HCT116 (cell line): Measurements from ENCODE around the gene THRAP3. TPM values are rescaled to one million over a fixed set of nuclear protein-coding genes. Genes with fewer than 3 reads are reported as not detected.

ENCODE experiments used
- ATAC-seq: fragments of 200-7000 bp; cut with Tn5 transposase; 2 replicates; pipeline ENCODE4 v1.9.1; 2020; ENCODE audit warnings: mild to moderate bottlenecking, moderate library complexity
- BruUV-seq: library from RNA; stranded (reverse); fragments of 400-500 nt; replicated peaks from 2 replicates; lab custom pipeline; 2021; lab: Mats Ljungman, UMichigan
- CTCF ChIA-PET: fragments of 300-600 bp; sonication (Branson Sonifier 250); formaldehyde crosslinking; loops from one replicate; lab custom pipeline; 2021; ENCODE audit warnings: antibody characterized with exemption; lab: Charles Lee
- POLR2A ChIA-PET: fragments of 300-600, 350-600 bp; sonication (Branson Sonifier 250); formaldehyde crosslinking; loops from one replicate; lab custom pipeline; 2021; ENCODE audit warnings: antibody characterized with exemption; lab: Charles Lee
- RAD21 ChIA-PET, 2 experiments: fragments of 300-600 bp; sonication (Branson Sonifier 250); formaldehyde crosslinking; loops; one replicate each; lab custom pipeline; 2023; ENCODE audit warnings: low total read pairs in 2 of 2; ENCODE audit not compliant: uncharacterized antibody in 2 of 2, unreplicated experiment in 2 of 2, low non-redundant PET in 1 of 2; lab: Charles Lee
- DNase-seq: peaks from one replicate; pipeline ENCODE4 v3.0.0-alpha.2; 2010; ENCODE audit warnings: low read depth, low spot score
- H2AFZ ChIP-seq: fragments of 200-600 bp; shearing (Covaris generic), sonication (generic); 2 replicates; pipeline ENCODE4 v1.6.1; 2017; ENCODE audit warnings: low read depth, mixed run types, mixed read lengths, antibody characterized with exemption, low read length; ENCODE audit not compliant: poor library complexity, severe bottlenecking
- H3K27ac ChIP-seq: 2 replicates; pipeline ENCODE4 v1.5.1; 2012; ENCODE audit warnings: low read depth, low read length
- H3K27me3 ChIP-seq: fragments of 200-600 bp; sonication (generic); 2 replicates; pipeline ENCODE4 v1.6.1; 2016; ENCODE audit warnings: mixed run types, low read length, mixed read lengths; ENCODE audit not compliant: insufficient read depth
- H3K36me3 ChIP-seq, 2 experiments: fragments of 200-500 bp in 1 of 2; fragments of 200-600 bp in 1 of 2; sonication (Bioruptor generic) in 1 of 2; sonication (generic) in 1 of 2; 2 replicates each; pipeline versions ENCODE4 v1.5.1 to v1.6.1; 2014 to 2016; ENCODE audit warnings: low read length in 2 of 2, inconsistent platforms in 1 of 2, mixed read lengths in 1 of 2, mixed run types in 1 of 2; ENCODE audit not compliant: insufficient read depth in 2 of 2, control insufficient read depth in 1 of 2
- H3K4me1 ChIP-seq, 2 experiments: fragments of 200-600 bp in 1 of 2; sonication (generic) in 1 of 2; 2 replicates each; pipeline versions ENCODE4 v1.5.1 to v1.6.1; 2012 to 2017; ENCODE audit warnings: low read length in 2 of 2, inconsistent platforms in 1 of 2, mild to moderate bottlenecking in 1 of 2, mixed read lengths in 1 of 2, mixed run types in 1 of 2, moderate library complexity in 1 of 2; ENCODE audit not compliant: insufficient read depth in 2 of 2, control insufficient read depth in 1 of 2
- H3K4me2 ChIP-seq: fragments of 200-600 bp; sonication (generic); 2 replicates; pipeline ENCODE4 v1.6.1; 2017; ENCODE audit warnings: mixed run types, low read length, mixed read lengths
- H3K4me3 ChIP-seq, 2 experiments: fragments of 200-600 bp in 1 of 2; sonication (generic) in 1 of 2; replicated peaks in 1 of 2; 2 replicates each; pipeline ENCODE4 v1.5.1; 2011 to 2016; ENCODE audit warnings: low read length in 2 of 2, control low read depth in 1 of 2, low read depth in 1 of 2, mild to moderate bottlenecking in 1 of 2, mixed read lengths in 1 of 2, mixed run types in 1 of 2
- H3K79me2 ChIP-seq: fragments of 200-600 bp; sonication (generic); 2 replicates; pipeline ENCODE4 v1.6.1; 2017; ENCODE audit warnings: mild to moderate bottlenecking, mixed run types, low read length, moderate library complexity, mixed read lengths; ENCODE audit not compliant: insufficient read depth
- H3K9ac ChIP-seq: fragments of 200-600 bp; sonication (generic); 2 replicates; pipeline ENCODE4 v1.6.1; 2016; ENCODE audit warnings: low read length, mixed read lengths
- H3K9me2 ChIP-seq: fragments of 200-600 bp; sonication (generic), shearing (Covaris generic); 2 replicates; pipeline ENCODE4 v1.6.1; 2017; ENCODE audit warnings: mixed run types, mild to moderate bottlenecking, moderate library complexity; ENCODE audit not compliant: insufficient read depth
- H3K9me3 ChIP-seq, 2 experiments: fragments of 200-500 bp in 1 of 2; fragments of 200-600 bp in 1 of 2; sonication (Bioruptor generic) in 1 of 2; sonication (generic) in 1 of 2; 2 replicates each; pipeline ENCODE4 v1.6.1; 2014 to 2017; ENCODE audit warnings: low read length in 2 of 2, mixed read lengths in 2 of 2, inconsistent platforms in 1 of 2, low read depth in 1 of 2, mild to moderate bottlenecking in 1 of 2, mixed run types in 1 of 2, moderate library complexity in 1 of 2; ENCODE audit not compliant: control insufficient read depth in 1 of 2, insufficient read depth in 1 of 2
- H4K20me1 ChIP-seq: fragments of 200-600 bp; sonication (generic), shearing (Covaris generic); 2 replicates; pipeline ENCODE4 v1.6.1; 2017; ENCODE audit warnings: mixed run types, mild to moderate bottlenecking, moderate library complexity; ENCODE audit not compliant: insufficient read depth
- CTCF ChIP-seq, 3 experiments: fragments of 200-600 bp in 1 of 3; sonication (generic) in 1 of 3; IDR thresholded peaks in 2 of 3; conservative IDR thresholded peaks in 1 of 3; 2 replicates each; pipeline ENCODE4 v1.5.1; 2012 to 2017; ENCODE audit warnings: low read depth in 2 of 3, low read length in 2 of 3, antibody characterized with exemption in 1 of 3, borderline replicate concordance in 1 of 3, control low read depth in 1 of 3, mild to moderate bottlenecking in 1 of 3, mixed read lengths in 1 of 3, mixed run types in 1 of 3, moderate library complexity in 1 of 3; ENCODE audit not compliant: insufficient read depth in 1 of 3
- EGR1 ChIP-seq: IDR thresholded peaks from 2 replicates; pipeline ENCODE4 v1.6.1; 2012; ENCODE audit warnings: low read depth
- ELF1 ChIP-seq: IDR thresholded peaks from 2 replicates; pipeline ENCODE4 v1.6.1; 2012; ENCODE audit warnings: low read depth, borderline replicate concordance
- EZH2 ChIP-seq: fragments of 200-600 bp; sonication (generic); IDR thresholded peaks from 2 replicates; pipeline ENCODE4 v1.6.1; 2017; ENCODE audit warnings: antibody characterized with exemption, mixed run types
- EZH2phosphoT487 ChIP-seq: fragments of 200-600 bp; IDR thresholded peaks from 2 replicates; pipeline ENCODE4 v1.6.1; 2018; ENCODE audit warnings: antibody characterized with exemption, borderline replicate concordance
- FOSL1 ChIP-seq: IDR thresholded peaks from 2 replicates; pipeline ENCODE4 v1.6.1; 2012; ENCODE audit warnings: low read depth
- JUND ChIP-seq: IDR thresholded peaks from 2 replicates; pipeline ENCODE4 v1.6.1; 2012
- MAX ChIP-seq: IDR thresholded peaks from 2 replicates; pipeline ENCODE4 v1.6.1; 2012
- POLR2AphosphoS5 ChIP-seq: IDR thresholded peaks from 2 replicates; pipeline ENCODE4 v1.6.1; 2011; ENCODE audit warnings: mild to moderate bottlenecking, low read depth, low read length, moderate library complexity
- SIN3A ChIP-seq: IDR thresholded peaks from 2 replicates; pipeline ENCODE4 v1.6.1; 2012; ENCODE audit warnings: low read depth
- SP1 ChIP-seq: IDR thresholded peaks from 2 replicates; pipeline ENCODE4 v1.6.1; 2012; ENCODE audit warnings: low read depth
- SRF ChIP-seq: IDR thresholded peaks from 2 replicates; pipeline ENCODE4 v1.6.1; 2012; ENCODE audit warnings: low read depth
- YY1 ChIP-seq: IDR thresholded peaks from 2 replicates; pipeline ENCODE4 v1.6.1; 2011; ENCODE audit warnings: low read length, low read depth, moderate library complexity, mild to moderate bottlenecking; ENCODE audit not compliant: insufficient replicate concordance; ENCODE audit errors: extremely low read depth
- ZBTB33 ChIP-seq: IDR thresholded peaks from 2 replicates; pipeline ENCODE4 v1.6.1; 2011; ENCODE audit warnings: mild to moderate bottlenecking, low read length, moderate library complexity; ENCODE audit not compliant: insufficient replicate concordance; ENCODE audit errors: extremely low read depth
- ZFX ChIP-seq: fragments of 450-650 bp; IDR thresholded peaks from 2 replicates; pipeline ENCODE4 v1.6.1; 2017
- intact Hi-C: fragments of 100-400 bp; cut with micrococcal nuclease; formaldehyde crosslinking; loops from 2 replicates; pipeline ENCODE4 v1.10.0; 2022
- total RNA-seq: library from RNA; stranded (reverse); gene quantifications from one replicate; pipeline ENCODE4 v1.2.1, GENCODE V29; 2021; ENCODE audit not compliant: unreplicated experiment

The THRAP3 gene
- total RNA-seq, 1 experiment from 2014 or later: 144 TPM

GRCh38 chr1:36203554-36204346, 20.5 kb upstream of the THRAP3 start (continued):
- no peak for TF ChIP-seq CTCF (IDR thresholded peaks at IDR 0.05 in 2 of 3, conservative IDR thresholded peaks at IDR 0.05 in 1 of 3; ENCODE audit: borderline replicate concordance in 1 of 3, insufficient read depth in 1 of 3, low read depth in 2 of 3, low read length in 2 of 3)
- TF ChIP-seq YY1: no peak
- no peak for TF ChIP-seq SIN3A
- TF ChIP-seq MAX: no peak
- TF ChIP-seq EZH2: no peak
- TF ChIP-seq SRF: no peak
- no peak for TF ChIP-seq POLR2AphosphoS5
- TF ChIP-seq EGR1: no peak
- TF ChIP-seq FOSL1: no peak
- TF ChIP-seq JUND: no peak
- no peak for TF ChIP-seq ELF1
- TF ChIP-seq ZFX: no peak
- TF ChIP-seq, all 23 proteins: peak for 0

GRCh38 chr1:36204347-36204909, 19.8 kb upstream of the THRAP3 start:
- no TSS peak for BruUV-seq
- H3K27me3 ChIP-seq: no peaks in the 10 kb centered on the region
- no peak overlapping the region for H3K4me3 ChIP-seq
- no peaks in the 10 kb centered on the region for H4K20me1 ChIP-seq
- H3K9me2 ChIP-seq: no peaks in the 10 kb centered on the region
- no peak overlapping the region for H3K9ac ChIP-seq
- ChIA-PET RAD21 (no interaction called here), CTCF (no interaction called here), POLR2A (no interaction called here)
- H3K4me1 ChIP-seq: peaks cover 0 to 8% of the 10 kb centered on the region in 2 experiments; a peak in 1 of 4 replicates
- H3K79me2 ChIP-seq: no peaks in the 10 kb centered on the region
- TF ChIP-seq CTCF (IDR thresholded peaks at IDR 0.05 in 2 of 3, conservative IDR thresholded peaks at IDR 0.05 in 1 of 3; ENCODE audit: borderline replicate concordance in 1 of 3, insufficient read depth in 1 of 3, low read depth in 2 of 3, low read length in 2 of 3) (no peak), ZBTB33 (no peak), SRF (no peak), POLR2AphosphoS5 (no peak), EZH2phosphoT487 (no peak), EGR1 (no peak), YY1 (no peak), SP1 (no peak)
- no peaks in the 10 kb centered on the region for H3K36me3 ChIP-seq
- DNase-seq (no peak), ATAC-seq (no peak)
- H3K27ac ChIP-seq: no peak overlapping the region
- H3K4me2 ChIP-seq: no peak overlapping the region
- intact Hi-C loops: no loop called here
- H2AFZ ChIP-seq: no peak overlapping the region
- no peaks in the 10 kb centered on the region for H3K9me3 ChIP-seq
